B cell (primary cell): ENCODE data around the gene PFN1.

Experiments
- EZH2 ChIP-seq: IDR thresholded peaks from 2 replicates; pipeline ENCODE4 v1.6.1; 2012; ENCODE audit warnings: borderline replicate concordance, low read depth, mild to moderate bottlenecking, moderate library complexity, low read length; ENCODE audit not compliant: insufficient read depth, poor library complexity, severe bottlenecking
- TF ChIP-seq, protein P1 (sequence below): fragments of 200-600 bp; IDR thresholded peaks from one replicate; pipeline ENCODE4 v1.8.0; 2022; ENCODE audit warnings: antibody characterized with exemption, mild to moderate bottlenecking

DNA sequence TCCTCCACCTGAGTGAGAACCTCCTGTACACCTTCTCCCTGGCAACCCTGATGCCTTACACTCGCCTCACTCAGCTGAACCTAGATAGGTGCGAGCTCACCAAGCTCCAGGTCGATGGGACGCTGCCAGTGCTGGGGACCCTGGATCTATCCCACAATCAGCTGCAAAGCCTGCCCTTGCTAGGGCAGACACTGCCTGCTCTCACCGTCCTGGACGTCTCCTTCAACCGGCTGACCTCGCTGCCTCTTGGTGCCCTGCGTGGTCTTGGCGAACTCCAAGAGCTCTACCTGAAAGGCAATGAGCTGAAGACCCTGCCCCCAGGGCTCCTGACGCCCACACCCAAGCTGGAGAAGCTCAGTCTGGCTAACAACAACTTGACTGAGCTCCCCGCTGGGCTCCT lies 15.6 kb downstream of the PFN1 start:
- no peak for TF ChIP-seq EZH2
- TF ChIP-seq, protein P1, sequence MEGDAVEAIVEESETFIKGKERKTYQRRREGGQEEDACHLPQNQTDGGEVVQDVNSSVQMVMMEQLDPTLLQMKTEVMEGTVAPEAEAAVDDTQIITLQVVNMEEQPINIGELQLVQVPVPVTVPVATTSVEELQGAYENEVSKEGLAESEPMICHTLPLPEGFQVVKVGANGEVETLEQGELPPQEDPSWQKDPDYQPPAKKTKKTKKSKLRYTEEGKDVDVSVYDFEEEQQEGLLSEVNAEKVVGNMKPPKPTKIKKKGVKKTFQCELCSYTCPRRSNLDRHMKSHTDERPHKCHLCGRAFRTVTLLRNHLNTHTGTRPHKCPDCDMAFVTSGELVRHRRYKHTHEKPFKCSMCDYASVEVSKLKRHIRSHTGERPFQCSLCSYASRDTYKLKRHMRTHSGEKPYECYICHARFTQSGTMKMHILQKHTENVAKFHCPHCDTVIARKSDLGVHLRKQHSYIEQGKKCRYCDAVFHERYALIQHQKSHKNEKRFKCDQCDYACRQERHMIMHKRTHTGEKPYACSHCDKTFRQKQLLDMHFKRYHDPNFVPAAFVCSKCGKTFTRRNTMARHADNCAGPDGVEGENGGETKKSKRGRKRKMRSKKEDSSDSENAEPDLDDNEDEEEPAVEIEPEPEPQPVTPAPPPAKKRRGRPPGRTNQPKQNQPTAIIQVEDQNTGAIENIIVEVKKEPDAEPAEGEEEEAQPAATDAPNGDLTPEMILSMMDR = no peak
